Measurements from ENCODE around the gene NRXN3. TPM values are rescaled to one million over a fixed set of nuclear protein-coding genes. Genes with fewer than 3 reads are reported as not detected.

NRXN3 gene
- total and polyA plus RNA-seq, 8 donors = 1.3 to 7.6 (median 1.5) TPM

- TF ChIP-seq CTCF (IDR thresholded peaks at IDR 0.05) = no peak
- Histone ChIP-seq H3K4me3 (no peak overlapping the region), H3K27me3 (no peaks in the 10 kb centered on the region), H3K36me3 (no peaks in the 10 kb centered on the region), H3K4me1 (no peaks in the 10 kb centered on the region), H3K27ac (no peak overlapping the region), H3K9me3 (no peaks in the 10 kb centered on the region)
- ATAC-seq = no peak
- intact Hi-C loops (cut with DNase I) = no loop called here
- DNase-seq = no peak
Observed at GRCh38 chr14:79871136-79871535, 1701.0 kb downstream of the NRXN3 start.

- H3K4me3 ChIP-seq = no peak overlapping the region
- H3K9me3 ChIP-seq = no peaks in the 10 kb centered on the region
- DNase-seq (no peak), ATAC-seq (no peak)
- no peak for TF ChIP-seq CTCF (IDR thresholded peaks at IDR 0.05)
- no peak overlapping the region for H3K27ac ChIP-seq
- intact Hi-C loops (cut with DNase I) = no loop called here
- H3K36me3 ChIP-seq = no peaks in the 10 kb centered on the region
- H3K4me1 ChIP-seq = no peaks in the 10 kb centered on the region
- H3K27me3 ChIP-seq = no peaks in the 10 kb centered on the region
Observed at GRCh38 chr14:79878229-79878628, 1708.1 kb downstream of the NRXN3 start.

- ATAC-seq = no peak
- no peak overlapping the region for H3K4me3 ChIP-seq
Observed at GRCh38 chr14:79878785-79879184, 1708.6 kb downstream of the NRXN3 start.

GRCh38 chr14:79881299-79881698, 1711.1 kb downstream of the NRXN3 start:
- H3K27me3 ChIP-seq = no peaks in the 10 kb centered on the region
- no peaks in the 10 kb centered on the region for H3K36me3 ChIP-seq
- no peaks in the 10 kb centered on the region for H3K9me3 ChIP-seq
- TF ChIP-seq CTCF (IDR thresholded peaks at IDR 0.05) = no peak
- ATAC-seq = no peak
- no peak overlapping the region for H3K27ac ChIP-seq
- no peaks in the 10 kb centered on the region for H3K4me1 ChIP-seq
- H3K4me3 ChIP-seq = no peak overlapping the region
- intact Hi-C loops (cut with DNase I) = no loop called here
- no peak for DNase-seq

More at GRCh38 chr14:79878785-79879184, 1708.6 kb downstream of the NRXN3 start:
- DNase-seq = no peak
- H3K27ac ChIP-seq = no peak overlapping the region
- intact Hi-C loops (cut with DNase I) = no loop called here
- H3K36me3 ChIP-seq = no peaks in the 10 kb centered on the region
- TF ChIP-seq CTCF (IDR thresholded peaks at IDR 0.05) = no peak
- H3K4me1 ChIP-seq = no peaks in the 10 kb centered on the region
- no peaks in the 10 kb centered on the region for H3K9me3 ChIP-seq
- no peaks in the 10 kb centered on the region for H3K27me3 ChIP-seq

- Histone ChIP-seq H3K27ac (no peak overlapping the region), H3K27me3 (no peaks in the 10 kb centered on the region), H3K36me3 (no peaks in the 10 kb centered on the region), H3K9me3 (no peaks in the 10 kb centered on the region), H3K4me1 (no peaks in the 10 kb centered on the region), H3K4me3 (no peak overlapping the region)
- DNase-seq = no peak
- no peak for TF ChIP-seq CTCF (IDR thresholded peaks at IDR 0.05)
- no peak for ATAC-seq
- intact Hi-C loops (cut with DNase I) = no loop called here
Observed at GRCh38 chr14:79890527-79890926, 1720.4 kb downstream of the NRXN3 start.

Data from left lung (tissue), 10 donors.